ENCODE results near the gene CACNA1B.

The CACNA1B gene

DNA sequence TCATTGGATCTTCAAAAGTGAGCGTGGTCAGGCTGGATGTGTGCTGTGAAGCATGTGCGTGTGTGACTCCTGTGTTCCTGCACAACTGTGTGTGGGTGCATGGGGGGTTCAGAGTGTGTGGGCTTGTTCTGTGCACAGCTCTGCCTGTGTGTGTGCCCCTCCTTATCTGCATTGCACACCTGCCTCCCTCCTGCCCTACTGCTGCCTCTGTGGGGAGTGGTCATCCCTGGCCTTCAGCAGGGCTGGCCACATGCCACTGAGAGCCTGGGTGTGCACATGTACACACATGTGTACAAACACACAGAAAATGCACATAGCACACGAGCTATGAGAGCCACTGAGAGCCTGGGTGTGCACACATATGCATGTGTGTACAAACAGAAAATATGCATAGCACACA, 92.1 kb downstream of the CACNA1B start:
- DNase-seq, result no peak

- no peak for DNase-seq
These were observed 92.5 kb downstream of the CACNA1B start for GRCh38 chr9:137970098-137970497.

DNA sequence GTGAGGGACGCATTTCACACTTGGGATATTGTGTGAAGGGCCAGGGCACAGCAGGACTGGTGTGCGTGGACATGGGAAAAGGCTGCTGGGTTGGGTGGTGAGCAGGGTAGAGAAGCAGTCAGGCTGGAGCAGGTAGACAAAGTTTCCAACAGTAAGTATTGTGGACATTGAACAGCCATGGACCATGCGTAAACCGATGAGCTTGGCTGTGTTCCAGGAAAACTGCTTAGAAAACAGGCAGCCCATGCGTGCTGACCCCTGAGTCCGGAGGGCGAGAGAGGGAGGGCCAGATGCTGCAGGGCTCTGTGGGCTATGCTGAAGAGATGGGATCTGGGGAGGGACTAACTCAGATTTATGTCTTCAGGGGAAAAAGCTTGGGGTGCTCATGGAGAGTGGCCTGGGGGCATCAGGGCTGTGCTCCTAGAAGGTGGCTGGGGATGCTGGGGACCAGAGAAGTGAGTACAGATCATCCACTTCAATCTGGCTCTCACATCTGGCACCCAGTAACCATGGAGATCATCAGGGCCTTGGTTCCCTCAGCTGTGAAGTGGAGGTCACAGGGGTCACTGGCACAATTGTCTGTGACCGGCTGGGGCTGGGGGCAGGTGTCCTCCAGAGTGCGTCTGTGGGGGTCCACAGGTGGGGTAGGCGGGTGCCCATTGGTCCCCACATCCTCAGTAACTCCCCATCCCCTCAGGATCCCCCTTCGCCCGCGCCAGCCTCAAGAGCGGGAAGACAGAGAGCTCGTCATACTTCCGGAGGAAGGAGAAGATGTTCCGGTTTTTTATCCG, 93.3 kb downstream of the CACNA1B start:
- DNase-seq, result no peak

DNA sequence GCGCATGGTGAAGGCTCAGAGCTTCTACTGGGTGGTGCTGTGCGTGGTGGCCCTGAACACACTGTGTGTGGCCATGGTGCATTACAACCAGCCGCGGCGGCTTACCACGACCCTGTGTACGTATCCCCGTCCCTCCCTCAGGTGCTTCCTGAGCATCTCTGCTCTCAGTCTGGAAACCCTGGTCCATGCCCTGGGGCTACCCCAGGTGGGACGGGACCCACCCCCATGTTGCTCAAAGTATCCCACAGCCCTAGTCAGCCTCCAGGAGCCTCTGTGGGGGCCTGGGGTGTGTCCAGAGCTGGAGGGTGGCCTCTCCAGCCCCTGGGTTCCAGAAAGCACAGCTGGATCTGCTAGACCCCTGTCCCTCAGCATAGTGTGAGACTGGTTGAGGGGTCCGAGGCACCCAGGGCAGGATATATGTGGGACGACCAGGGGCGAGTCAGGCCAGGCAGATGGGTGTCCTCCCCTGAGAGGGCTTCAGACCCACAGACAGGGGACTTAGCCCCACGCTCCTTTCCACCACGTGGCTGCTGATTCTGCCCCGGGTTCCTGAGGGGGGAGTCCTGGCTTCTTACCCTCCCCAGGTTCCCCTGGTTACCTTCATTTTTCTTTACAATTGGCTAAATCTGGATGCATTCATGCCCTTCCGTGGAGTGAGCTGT, 94.0 kb downstream of the CACNA1B start:
- no peak for DNase-seq

GRCh38 chr9:137972355-137972987, 94.9 kb downstream of the CACNA1B start:
- no peak for DNase-seq

DNA sequence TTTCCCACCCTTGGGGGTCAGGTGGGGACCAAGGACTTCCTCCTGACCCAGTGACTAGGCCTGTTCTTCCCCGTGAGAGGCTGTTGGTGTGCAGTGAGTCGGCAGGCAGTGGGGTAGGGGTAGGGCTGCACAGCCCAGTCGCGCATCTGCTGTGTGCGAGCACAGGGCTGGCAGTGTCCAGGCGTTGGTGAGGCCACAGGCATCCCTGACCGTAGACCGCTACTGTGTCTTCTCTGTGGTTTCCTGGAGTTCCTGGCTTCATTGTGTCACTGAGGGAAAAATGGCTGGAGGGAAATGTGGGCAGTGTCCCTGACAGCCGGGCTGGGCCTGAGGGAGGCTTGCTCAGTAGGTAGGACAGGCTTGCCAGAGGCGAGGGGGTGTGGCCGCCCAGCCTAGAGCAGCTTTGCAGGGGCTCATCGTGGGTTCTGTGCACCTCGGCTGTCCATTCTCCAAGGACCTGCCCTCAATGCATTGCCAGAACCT, 95.4 kb downstream of the CACNA1B start:
- DNase-seq, result no peak

DNA sequence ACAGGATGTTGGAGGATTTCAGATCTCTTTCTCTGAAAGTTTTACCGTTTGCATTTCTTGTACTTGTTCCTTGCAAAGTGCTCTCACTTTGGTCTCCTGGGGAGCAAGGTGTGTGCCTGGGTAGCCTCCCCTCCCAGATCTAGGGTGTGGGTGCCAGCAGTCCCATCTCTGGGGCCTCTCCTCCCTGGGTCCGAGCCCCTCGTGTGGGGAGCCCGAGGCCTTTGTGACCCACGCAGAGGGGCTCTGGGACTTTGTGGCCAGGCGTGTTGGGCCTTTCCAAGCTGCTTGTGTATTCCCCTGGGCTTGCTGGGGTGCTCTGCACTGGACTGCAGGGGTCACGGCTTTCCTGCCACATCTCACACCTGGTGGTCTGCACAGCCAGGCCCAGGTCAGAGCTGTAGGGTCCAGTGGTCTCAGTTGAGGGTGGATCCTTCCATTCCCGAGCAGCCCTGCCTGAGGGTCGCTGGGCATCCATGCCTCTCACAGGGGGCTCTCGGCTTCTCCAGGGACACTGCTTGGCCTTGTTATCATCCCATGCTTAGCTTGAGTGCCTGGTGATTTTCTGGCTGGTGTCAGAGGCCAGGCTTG, 96.3 kb downstream of the CACNA1B start:
- DNase-seq, result no peak

DNA sequence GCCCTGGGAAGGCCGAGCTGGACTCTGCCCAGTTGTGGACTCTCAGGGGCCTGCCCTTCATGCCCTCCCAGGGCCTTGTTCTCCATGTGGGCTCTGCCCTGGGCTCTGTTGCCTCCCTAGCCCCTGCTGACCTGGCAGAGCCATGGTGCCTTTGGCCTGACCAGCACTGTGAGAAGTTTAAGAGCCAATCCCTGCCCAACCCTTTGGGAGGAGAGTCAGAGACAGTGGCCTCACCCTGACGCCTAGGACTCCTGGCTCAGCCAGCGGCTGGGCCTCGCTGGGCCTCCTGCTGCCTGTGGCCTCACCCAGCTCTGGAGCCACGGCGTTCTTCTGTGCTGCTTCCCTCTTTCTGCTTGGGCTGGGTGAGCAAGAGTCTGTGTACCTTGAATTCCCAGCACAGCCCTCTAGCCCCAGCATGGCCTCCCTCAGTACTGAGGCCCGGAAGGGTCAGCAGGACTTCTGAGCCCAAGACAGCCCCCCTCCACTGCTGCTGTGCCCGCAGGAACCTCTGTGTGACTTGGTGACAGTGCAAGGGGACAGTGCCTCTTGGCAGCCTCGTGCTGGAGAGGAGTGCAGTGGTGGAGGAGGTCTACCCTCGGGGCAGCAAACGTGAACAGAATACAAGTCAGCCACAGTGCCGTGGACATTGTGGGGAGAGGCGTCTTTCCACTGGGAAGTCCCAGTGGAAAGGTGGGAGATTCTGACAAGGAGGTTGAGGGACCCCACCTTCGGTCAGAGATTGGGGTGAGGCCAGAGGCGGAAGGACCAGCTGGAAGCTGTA, 97.4 kb downstream of the CACNA1B start:
- no peak for DNase-seq

GRCh38 chr9:137975527-137975913, 97.9 kb downstream of the CACNA1B start:
- no peak for DNase-seq

GRCh38 chr9:137975936-137976565, 98.5 kb downstream of the CACNA1B start:
- DNase-seq, result no peak

- no peak for DNase-seq
These were observed 100.1 kb downstream of the CACNA1B start for GRCh38 chr9:137977571-137978261.

DNA sequence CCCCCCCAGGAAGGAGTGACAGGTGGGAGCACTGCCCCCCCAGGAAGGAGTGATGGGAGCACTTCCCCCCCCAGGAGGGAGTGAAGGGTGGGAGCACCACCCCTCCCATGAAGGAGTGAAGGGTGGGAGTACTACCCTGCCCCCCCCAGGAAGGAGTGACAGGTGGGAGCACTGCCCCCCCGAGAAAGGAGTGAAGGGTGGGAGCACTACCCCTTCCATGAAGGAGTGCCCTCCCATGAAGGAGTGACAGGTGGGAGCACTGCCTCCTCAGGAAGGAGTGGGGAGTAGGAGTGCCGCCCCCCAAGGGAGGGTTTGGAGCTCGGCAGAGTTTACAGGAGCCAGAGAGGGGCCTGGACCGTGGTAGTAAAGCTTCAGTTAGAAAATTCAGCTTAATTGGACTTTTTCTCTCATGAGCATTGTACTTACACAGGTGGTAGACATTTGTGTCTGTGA, 100.7 kb downstream of the CACNA1B start:
- DNase-seq, result no peak

GRCh38 chr9:137982200-137982599, 104.6 kb downstream of the CACNA1B start:
- peak; percentile 19 for DNase-seq

DNA sequence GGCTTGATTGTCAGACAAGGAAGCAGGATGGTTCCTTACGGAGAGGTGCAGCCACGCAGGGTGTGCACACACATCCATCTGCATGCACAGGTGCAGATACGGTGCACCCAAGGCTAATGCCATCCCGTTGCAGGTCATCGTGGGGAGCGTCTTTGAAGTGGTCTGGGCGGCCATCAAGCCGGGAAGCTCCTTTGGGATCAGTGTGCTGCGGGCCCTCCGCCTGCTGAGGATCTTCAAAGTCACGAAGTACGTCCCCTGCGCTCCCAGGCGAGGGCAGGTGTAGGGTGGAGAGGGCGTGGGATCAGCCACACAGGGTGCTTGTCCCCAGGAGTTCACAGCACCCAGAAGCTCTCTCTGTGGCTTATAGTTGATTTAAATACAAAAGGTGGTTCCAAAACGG, 106.4 kb downstream of the CACNA1B start:
- DNase-seq, result no peak

- DNase-seq, result no peak
These were observed 107.1 kb downstream of the CACNA1B start for GRCh38 chr9:137984520-137985257.

DNA sequence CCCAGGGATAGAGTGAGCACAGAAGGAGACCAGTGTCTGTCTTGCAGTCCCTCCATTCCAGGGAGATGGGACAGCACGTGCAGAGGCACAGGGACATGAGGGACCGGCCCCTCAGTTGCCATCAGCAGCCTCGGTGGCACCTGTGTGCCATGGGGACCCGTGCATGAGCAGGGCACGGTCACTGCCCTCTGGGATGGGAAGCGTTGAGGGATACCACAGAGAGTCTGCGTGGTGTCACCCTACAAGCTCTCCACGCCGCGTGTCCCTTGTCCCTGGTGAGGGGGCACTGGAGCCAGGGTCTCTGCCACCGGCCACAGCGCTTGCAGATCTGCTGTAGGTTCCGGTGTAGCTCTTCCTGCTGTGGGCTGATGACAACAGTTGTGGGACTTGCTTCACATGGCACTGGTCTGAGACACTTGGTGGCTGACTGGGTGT, 108.1 kb downstream of the CACNA1B start:
- DNase-seq, result no peak

DNA sequence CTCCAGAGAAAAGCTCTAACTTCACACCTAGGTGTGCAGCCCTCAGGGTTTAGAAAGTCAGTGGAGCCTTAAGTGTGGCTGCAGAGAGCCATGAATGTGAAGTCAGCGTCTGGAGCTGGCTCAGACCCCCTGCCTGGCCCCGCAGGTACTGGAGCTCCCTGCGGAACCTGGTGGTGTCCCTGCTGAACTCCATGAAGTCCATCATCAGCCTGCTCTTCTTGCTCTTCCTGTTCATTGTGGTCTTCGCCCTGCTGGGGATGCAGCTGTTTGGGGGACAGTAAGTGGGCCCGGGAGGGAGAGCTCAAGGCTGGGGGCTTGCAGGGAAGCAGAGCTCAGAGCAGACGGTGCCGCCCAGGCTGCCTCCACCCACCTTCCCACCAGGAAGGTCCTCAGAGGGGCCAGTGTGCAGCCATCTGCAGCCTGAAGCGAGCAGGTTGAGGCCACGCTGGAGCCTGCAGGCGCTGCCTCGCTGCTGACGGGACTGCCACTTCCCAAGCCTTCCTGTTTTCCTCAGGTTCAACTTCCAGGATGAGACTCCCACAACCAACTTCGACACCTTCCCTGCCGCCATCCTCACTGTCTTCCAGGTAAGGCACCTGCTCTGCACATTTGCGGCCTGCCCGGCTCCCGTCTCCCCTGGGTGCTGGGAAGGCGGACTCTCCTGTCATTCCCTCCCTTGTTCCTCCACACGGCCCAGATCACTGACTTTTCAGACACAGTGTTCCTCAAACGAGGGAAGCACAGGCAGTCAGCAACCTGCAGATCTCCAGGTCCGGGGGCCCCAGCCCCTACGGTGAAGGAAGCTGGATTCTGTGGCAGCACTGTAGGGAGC, 108.9 kb downstream of the CACNA1B start:
- DNase-seq, result no peak

- DNase-seq, result no peak
These were observed 109.9 kb downstream of the CACNA1B start for GRCh38 chr9:137987244-137988030.

DNA sequence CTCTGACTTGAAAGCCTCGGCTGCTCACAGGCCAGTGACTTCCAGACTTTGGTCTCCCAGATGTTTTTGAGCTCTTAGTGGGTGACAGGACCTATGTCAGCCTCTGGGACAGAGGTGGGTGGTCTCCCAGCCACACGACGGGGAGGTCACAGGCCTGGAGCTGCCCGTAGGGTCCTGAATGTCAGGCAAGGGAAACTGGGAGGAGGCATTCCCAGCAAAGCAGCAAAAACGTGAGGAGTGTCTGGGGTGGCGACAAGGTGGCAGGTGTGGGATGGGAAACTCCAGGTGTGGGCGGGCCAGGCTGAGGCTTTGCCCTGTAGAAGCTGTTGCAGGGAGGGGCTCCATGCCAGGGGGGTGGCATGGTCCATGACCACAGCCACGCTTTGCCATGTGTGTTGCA, 110.5 kb downstream of the CACNA1B start:
- no peak for DNase-seq
